Measurements from ENCODE around the gene KDM7A.
"Not testable (repeated sequence)": the region's sequence is repeated elsewhere in the genome, so short reads cannot be mapped to it uniquely, and the experiment has no call there.

KDM7A gene

GRCh38 chr7:140156460-140157080 is 20.2 kb downstream of the KDM7A start:
- no peak for DNase-seq

GRCh38 chr7:140155428-140155827 is 21.4 kb downstream of the KDM7A start:
- DNase-seq: no peak

GRCh38 chr7:140153666-140154161 is 23.1 kb downstream of the KDM7A start:
- DNase-seq: no peak

GRCh38 chr7:140146574-140146973 is 30.2 kb downstream of the KDM7A start:
- DNase-seq: no peak

DNA sequence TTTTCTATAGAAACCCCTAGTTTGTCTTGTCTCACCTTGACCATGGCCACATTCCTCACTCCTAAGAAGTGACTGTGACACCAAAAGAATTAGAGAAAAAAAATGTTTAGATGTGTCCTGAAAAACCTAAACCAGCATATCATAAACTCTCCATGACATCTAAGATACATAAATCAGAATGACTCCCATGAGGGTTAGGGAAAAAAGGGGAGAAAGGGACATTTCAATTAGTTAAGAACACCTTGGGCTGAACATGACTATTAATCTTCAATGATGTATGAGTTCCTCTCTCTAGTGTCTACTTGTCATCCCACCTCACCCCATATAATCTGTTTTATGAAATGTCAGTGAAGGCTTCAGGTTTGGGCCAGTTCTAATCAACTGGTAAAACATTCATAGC is 31.1 kb downstream of the KDM7A start:
- no peak for DNase-seq

DNA sequence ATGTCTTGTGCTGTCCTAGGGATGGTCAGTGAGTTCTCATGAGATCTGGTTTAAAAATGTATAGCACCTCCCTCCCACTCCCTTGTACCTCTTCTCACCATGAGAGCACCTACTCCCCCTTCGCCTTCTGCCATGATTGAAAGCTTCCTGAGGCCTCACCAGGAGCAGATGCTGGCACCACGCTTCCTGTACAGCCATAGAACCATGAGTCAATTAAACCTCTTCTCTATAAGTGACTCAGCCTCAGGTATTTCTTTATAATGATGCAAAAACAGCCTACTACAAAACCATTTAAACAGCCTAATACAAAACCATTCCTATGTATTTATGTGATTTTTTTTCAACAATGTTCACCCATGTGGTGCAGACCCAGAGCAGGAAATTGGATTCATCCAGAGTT is 32.0 kb downstream of the KDM7A start:
- no peak for DNase-seq

GRCh38 chr7:140143997-140144396 is 32.8 kb downstream of the KDM7A start:
- no peak for DNase-seq

DNA sequence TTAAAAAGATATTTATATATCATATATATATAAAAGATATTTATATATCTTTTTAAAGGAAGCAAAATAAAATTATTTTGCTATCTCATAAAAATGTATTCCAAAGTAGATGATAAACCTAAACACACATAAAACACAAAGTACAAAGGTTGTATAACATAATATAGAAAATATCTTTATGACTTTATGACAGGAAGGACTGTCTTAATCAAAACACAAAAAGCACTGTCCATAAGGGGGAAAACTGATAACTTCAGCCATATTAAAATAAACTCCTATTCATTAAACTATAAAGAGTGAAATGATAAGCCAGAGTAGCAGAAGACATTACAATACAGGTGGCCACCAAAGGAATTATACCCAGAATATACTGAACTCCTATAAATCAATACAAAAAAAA is 34.8 kb downstream of the KDM7A start:
- no peak for DNase-seq

DNA sequence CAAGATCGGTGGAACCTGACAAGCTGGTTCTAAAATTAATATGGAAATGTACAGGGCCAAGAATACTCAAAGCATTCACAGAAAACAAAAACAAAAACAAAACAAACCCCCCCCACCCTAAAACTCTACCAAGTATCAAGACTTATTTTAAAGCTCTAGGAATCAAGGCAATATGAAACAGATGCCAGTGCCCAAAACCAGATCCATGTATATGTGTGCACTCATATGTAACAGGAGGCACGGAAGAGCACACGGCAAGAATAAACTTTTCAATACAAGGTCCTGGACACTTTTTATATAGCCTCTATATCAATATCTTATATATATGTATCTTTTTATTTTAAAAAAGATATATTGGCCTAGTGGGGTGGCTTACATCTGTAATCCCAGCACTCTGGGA is 35.5 kb downstream of the KDM7A start:
- no peak for DNase-seq

GRCh38 chr7:140137078-140137477 is 39.7 kb downstream of the KDM7A start:
- DNase-seq: no peak

DNA sequence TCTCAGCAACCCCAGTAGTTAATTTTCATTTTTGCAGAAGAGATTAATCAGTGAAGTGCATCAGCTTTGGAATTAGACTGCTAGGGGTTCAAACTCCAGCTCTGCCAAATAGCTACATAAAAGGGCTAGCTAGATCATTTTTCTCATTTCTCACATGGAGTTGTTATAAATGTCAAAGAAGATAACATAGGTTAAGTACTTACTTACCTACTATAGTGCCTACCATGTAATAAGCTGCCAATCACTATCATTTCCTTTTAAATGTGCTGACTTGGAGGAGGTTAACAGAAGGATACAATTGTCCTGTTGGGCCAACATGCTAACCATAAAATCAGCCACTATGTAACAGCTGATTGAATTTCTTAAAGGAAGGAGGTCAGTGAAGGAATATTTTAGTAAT is 40.7 kb downstream of the KDM7A start:
- no peak for DNase-seq

DNA sequence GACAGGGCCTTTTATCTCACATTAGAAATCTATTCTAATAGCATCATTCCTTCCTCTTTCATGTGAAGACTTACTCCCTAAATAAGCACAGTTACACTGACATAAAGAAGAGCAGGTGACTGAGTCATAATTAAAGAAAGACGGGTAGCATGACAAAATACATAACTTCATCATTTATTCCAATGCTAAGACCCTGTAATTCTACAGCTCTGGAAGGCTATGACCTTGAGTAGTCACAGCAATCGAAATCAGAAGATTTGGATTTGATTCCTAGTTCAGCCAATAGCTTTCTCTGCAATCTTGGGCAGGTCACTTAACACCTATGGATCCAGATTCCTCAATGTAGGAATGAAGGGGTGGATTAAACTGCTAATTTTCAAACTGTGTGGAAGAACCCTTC is 42.7 kb downstream of the KDM7A start:
- DNase-seq: no peak

- no peak for DNase-seq
Observed at GRCh38 chr7:140127360-140128127, 49.2 kb downstream of the KDM7A start.

- DNase-seq: no peak
Observed at GRCh38 chr7:140126435-140127034, 50.2 kb downstream of the KDM7A start.

DNA sequence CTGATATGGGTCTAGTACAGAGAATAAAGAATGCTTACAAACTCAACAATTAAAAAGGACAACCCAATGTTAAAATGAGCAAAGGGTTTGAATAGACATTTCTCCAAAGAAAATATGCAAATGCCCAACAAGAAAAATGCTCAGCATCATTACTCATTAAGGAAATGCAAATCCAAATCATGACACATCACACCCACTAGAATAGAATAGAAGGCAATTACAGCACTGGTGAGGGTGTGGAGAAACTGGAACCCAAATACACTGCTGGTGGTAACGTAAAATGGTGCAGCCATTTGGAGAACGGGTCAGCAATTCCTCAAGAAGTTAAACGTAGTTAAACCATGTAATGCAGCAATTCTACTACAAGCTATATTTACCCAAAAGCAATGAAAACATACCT is 53.8 kb downstream of the KDM7A start:
- no peak for DNase-seq

DNA sequence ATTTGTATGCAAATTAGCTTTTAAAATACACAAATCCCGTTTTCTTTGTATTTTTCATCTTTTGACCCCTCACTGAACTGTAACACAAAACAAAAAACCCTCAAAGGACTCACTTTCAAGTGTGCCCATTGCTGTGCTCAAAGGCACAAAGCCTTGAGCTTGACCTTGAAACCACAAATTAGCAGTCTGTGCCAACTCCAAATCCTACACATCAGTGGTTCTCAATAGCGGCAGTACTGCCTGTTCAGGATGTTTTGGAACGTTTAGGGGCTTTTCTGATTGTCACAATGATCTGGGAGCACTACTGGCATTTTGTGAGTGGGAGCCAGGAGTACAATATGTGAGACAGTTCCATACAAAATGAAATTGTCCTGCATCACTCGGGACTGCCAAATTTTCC is 55.5 kb downstream of the KDM7A start:
- no peak for DNase-seq

DNA sequence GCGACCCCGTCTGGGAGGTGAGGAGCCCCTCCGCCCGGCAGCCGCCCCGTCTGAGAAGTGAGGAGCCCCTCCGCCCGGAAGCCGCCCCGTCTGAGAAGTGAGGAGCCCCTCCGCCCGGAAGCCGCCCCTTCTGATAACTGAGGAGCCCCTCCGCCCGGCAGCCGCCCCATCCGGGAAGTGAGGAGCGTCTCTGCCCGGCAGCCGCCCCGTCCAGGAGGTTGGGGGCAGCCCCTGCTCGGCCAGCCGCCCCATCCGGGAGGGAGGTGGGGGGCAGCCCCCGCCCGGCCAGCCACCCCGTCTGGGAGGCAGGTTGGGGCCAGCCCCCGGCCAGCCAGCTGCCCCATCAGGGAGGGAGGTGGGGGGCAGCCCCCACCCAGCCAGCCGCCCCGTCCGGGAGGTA is 62.0 kb downstream of the KDM7A start:
- not testable (repeated sequence) for DNase-seq

DNA sequence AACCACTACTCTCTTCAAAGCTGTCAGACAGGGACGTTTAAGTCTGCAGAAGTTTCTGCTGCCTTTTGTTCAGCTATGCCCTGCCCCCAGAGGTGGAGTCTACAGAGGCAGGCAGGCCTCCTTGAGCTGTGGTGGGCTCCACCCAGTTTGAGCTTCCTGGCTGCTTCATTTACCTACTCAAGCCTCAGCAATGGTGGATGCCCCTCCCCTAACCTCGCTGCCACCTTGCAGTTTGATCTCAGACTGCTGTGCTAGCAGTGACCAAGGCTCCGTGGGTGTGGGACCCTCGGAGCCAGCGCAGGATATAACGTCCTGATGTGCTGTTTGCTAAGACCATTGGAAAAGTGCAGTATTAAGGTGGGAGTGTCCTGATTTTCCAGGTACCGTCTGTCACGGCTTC is 68.0 kb downstream of the KDM7A start:
- DNase-seq: not testable (repeated sequence)

- no peak for DNase-seq
Observed at GRCh38 chr7:140096459-140096858, 80.3 kb downstream of the KDM7A start.

GRCh38 chr7:140093375-140093774 is 83.4 kb downstream of the KDM7A start:
- DNase-seq: no peak

- DNase-seq: no peak
Observed at GRCh38 chr7:140085447-140085846, 91.3 kb downstream of the KDM7A start.

GRCh38 chr7:140084972-140085371 is 91.8 kb downstream of the KDM7A start:
- no peak for DNase-seq

DNA sequence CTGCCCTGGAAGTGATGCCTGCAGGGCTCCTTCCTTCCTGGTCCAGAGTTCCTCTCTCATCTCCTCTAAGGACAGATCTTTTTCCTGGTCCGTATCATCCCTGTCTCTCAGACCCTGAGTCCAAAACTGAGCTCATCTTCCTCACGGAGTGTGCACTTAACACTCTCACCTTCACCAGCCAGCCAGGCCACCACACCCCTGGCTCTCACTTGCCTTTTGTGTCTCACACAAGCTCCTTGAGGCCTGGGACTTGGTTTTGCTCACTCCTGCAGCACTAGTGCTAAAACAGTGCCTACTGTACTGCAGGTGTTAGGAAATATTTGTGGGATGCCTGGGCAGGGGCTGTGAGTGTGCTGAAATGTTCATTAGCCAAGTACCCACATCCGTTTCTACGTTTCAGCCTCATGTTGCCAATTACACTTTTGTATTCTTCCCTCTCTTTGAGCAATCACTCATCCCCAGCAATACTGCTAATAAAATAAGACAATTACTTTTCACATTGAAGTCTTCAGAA is 92.6 kb downstream of the KDM7A start:
- no peak for DNase-seq

- no peak for DNase-seq
Observed at GRCh38 chr7:140082770-140083169, 94.0 kb downstream of the KDM7A start.
